ENCODE measurements around the gene MAN1C1. TPM values are rescaled to one million over a fixed set of nuclear protein-coding genes. Genes with fewer than 3 reads are reported as not detected.

MAN1C1 gene
- total RNA-seq, 1 experiment from 2014 or later = 9.3 TPM

- DNase-seq = no peak
- Histone ChIP-seq H3K56ac (ENCODE audit: insufficient read length, low read depth, low read length) (no peak overlapping the region), H3T11ph (ENCODE audit: low read length) (no peak overlapping the region), H3K23ac (ENCODE audit: insufficient read length, low read depth, low read length) (no peak overlapping the region), H2BK5ac (ENCODE audit: insufficient read length, low read length) (no peak overlapping the region), H3K23me2 (ENCODE audit: insufficient read length, low read depth, low read length, poor library complexity, severe bottlenecking) (no peaks in the 10 kb centered on the region), H4K5ac (ENCODE audit: insufficient read length, low read depth, low read length) (no peak overlapping the region), H4K20me1 (ENCODE audit: control insufficient read depth, insufficient read depth, insufficient read length) (no peaks in the 10 kb centered on the region), H2BK120ac (ENCODE audit: low read depth, low read length, poor library complexity, severe bottlenecking) (no peak overlapping the region), H3K27me3 (ENCODE audit: insufficient read depth, low read length) (no peaks in the 10 kb centered on the region), H3K9me3 (ENCODE audit: control insufficient read depth, low read depth, low read length) (no peaks in the 10 kb centered on the region), H2BK12ac (ENCODE audit: insufficient read length, low read depth, low read length) (no peak overlapping the region), H3K4me2 (ENCODE audit: insufficient read depth, insufficient read length, low read length) (no peak overlapping the region), H4K8ac (replicated peaks; ENCODE audit: insufficient read length, low read depth, low read length) (no peak overlapping the region), H3K79me1 (ENCODE audit: insufficient read depth, low read depth, low read length, poor library complexity, severe bottlenecking) (no peaks in the 10 kb centered on the region), H3K14ac (ENCODE audit: insufficient read depth, low read length) (no peak overlapping the region), H2BK20ac (ENCODE audit: low read depth, low read length, poor library complexity, severe bottlenecking) (no peak overlapping the region), H2AFZ (ENCODE audit: low read length) (no peak overlapping the region), H2BK15ac (ENCODE audit: low read depth, low read length) (no peak overlapping the region), H2AK5ac (ENCODE audit: insufficient read length, low read length) (no peak overlapping the region), H3K9ac (ENCODE audit: extremely low read depth, insufficient read length, low read length) (no peak overlapping the region), H3K27ac (ENCODE audit: insufficient read length, low read depth, low read length) (no peak overlapping the region), H3K18ac (ENCODE audit: insufficient read length, low read depth, low read length) (no peak overlapping the region), H3K4ac (ENCODE audit: low read depth, low read length) (no peak overlapping the region), H4K91ac (ENCODE audit: insufficient read length, low read depth, low read length) (no peak overlapping the region), H3K4me1 (ENCODE audit: insufficient read depth, low read length) (no peaks in the 10 kb centered on the region), H3K79me2 (ENCODE audit: insufficient read depth, low read length) (no peaks in the 10 kb centered on the region)
- H3K4me1 Mint-ChIP-seq = peaks cover 4% of the 10 kb centered on the region in 2 experiments
- no peak overlapping the region for H3K4me3 Mint-ChIP-seq
- H3K27me3 Mint-ChIP-seq (ENCODE audit: low read depth) = peaks cover 14% of the 10 kb centered on the region
- H3K9me3 Mint-ChIP-seq = no peaks in the 10 kb centered on the region
- no peaks in the 10 kb centered on the region for H3K36me3 Mint-ChIP-seq (ENCODE audit: insufficient read depth in 1 of 3, low read depth in 3 of 3)
- TF ChIP-seq, protein P1, sequence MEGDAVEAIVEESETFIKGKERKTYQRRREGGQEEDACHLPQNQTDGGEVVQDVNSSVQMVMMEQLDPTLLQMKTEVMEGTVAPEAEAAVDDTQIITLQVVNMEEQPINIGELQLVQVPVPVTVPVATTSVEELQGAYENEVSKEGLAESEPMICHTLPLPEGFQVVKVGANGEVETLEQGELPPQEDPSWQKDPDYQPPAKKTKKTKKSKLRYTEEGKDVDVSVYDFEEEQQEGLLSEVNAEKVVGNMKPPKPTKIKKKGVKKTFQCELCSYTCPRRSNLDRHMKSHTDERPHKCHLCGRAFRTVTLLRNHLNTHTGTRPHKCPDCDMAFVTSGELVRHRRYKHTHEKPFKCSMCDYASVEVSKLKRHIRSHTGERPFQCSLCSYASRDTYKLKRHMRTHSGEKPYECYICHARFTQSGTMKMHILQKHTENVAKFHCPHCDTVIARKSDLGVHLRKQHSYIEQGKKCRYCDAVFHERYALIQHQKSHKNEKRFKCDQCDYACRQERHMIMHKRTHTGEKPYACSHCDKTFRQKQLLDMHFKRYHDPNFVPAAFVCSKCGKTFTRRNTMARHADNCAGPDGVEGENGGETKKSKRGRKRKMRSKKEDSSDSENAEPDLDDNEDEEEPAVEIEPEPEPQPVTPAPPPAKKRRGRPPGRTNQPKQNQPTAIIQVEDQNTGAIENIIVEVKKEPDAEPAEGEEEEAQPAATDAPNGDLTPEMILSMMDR (conservative IDR thresholded peaks at IDR 0.05) = no peak
- 100% methylated on average over 2 of the region's 5 CpGs for WGBS (ENCODE audit: extremely low coverage, insufficient read length, low lambda C conversion rate)
- no peak overlapping the region for H3K27ac Mint-ChIP-seq
Measured at GRCh38 chr1:25607123-25607522, 9.5 kb upstream of the MAN1C1 start.
